ENCODE measurements around the gene MLC1. TPM values are rescaled to one million over a fixed set of nuclear protein-coding genes. Genes with fewer than 3 reads are reported as not detected.

MLC1 gene
- total and polyA plus RNA-seq, 9 donors, result 0.11 to 1.1 (median 0.35) TPM; not detected in 2

- Histone ChIP-seq H3K4me3 (no peak overlapping the region), H3K4me1 (ENCODE audit: insufficient read depth) (peaks cover 3% of the 10 kb centered on the region), H3K27ac (no peak overlapping the region), H3K27me3 (no peaks in the 10 kb centered on the region), H3K36me3 (no peaks in the 10 kb centered on the region), H3K9me3 (no peaks in the 10 kb centered on the region)
- no peak for DNase-seq
- intact Hi-C loops (cut with DNase I), result no loop called here
- 43 to 51% (median 50%) methylated on average over 9 of the region's 9 CpGs for WGBS, 3 donors
- TF ChIP-seq EP300 (IDR thresholded peaks at IDR 0.05) (no peak), POLR2A (IDR thresholded peaks at IDR 0.05) (no peak), CTCF (IDR thresholded peaks at IDR 0.05) (no peak)
Observed at GRCh38 chr22:50105208-50106100, 20.2 kb upstream of the MLC1 start.

DNA sequence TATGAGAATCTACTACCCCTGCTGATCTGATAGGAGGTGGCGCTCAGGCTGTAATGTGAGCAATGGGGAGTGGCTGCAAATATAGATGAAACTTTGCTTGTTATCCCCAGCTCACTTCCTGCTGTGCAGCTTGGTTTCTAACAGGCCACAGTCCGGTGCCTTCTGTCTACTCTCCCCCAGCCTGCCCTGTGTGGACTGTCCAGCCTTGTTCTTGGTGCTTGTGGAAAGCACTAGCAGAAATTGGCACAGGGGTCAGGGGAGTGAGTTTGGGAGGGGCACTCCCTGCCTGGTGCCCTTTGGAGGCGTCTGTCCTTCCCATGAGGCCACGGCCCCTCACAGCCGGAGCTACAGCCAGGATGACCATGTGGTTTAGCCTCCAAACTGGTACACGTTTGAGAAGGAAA is 18.9 kb upstream of the MLC1 start:
- H3K9me3 ChIP-seq, result no peaks in the 10 kb centered on the region
- WGBS, 3 donors, result 82 to 85% (median 82%) methylated on average over 6 of the region's 6 CpGs
- intact Hi-C loops (cut with DNase I), result no loop called here
- no peak overlapping the region for H3K4me3 ChIP-seq
- H3K27me3 ChIP-seq, result no peaks in the 10 kb centered on the region
- DNase-seq, result no peak
- no peaks in the 10 kb centered on the region for H3K36me3 ChIP-seq
- peaks cover 3% of the 10 kb centered on the region for H3K4me1 ChIP-seq (ENCODE audit: insufficient read depth)
- no peak overlapping the region for H3K27ac ChIP-seq
- no peak for TF ChIP-seq EP300 (IDR thresholded peaks at IDR 0.05)
- TF ChIP-seq POLR2A (IDR thresholded peaks at IDR 0.05), result no peak
- no peak for TF ChIP-seq CTCF (IDR thresholded peaks at IDR 0.05)

DNA sequence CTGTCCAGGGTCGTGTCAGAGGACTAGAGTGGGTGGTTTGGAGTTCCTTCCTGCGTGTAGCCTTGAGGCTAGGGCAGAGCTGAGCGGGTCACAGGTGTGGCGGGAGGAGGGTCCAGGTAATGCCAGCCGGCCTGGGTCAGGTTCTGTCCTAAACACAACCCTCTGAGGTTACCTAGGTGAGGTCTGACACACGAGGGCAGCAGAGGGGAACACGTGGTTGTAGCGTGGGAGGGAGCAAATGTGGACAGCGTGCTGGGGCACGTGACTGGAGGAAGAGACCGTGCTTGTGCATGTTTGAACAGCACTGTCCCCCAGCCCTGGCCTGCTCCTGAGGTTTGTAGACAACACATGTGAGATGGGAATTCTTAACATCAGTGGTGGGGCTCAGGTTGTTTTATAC is 17.7 kb upstream of the MLC1 start:
- Histone ChIP-seq H3K27ac (no peak overlapping the region), H3K27me3 (no peaks in the 10 kb centered on the region), H3K4me1 (ENCODE audit: insufficient read depth) (peaks cover 3% of the 10 kb centered on the region), H3K36me3 (no peaks in the 10 kb centered on the region), H3K9me3 (no peaks in the 10 kb centered on the region), H3K4me3 (no peak overlapping the region)
- TF ChIP-seq CTCF (IDR thresholded peaks at IDR 0.05), result no peak
- no peak for TF ChIP-seq POLR2A (IDR thresholded peaks at IDR 0.05)
- TF ChIP-seq EP300 (IDR thresholded peaks at IDR 0.05), result no peak
- DNase-seq, result no peak
- intact Hi-C loops (cut with DNase I), result no loop called here
- 40 to 47% (median 41%) methylated on average over 11 of the region's 11 CpGs for WGBS, 3 donors

- no peak for DNase-seq
- H3K36me3 ChIP-seq, result no peaks in the 10 kb centered on the region
- no peak for TF ChIP-seq CTCF (IDR thresholded peaks at IDR 0.05)
- no peak for TF ChIP-seq POLR2A (IDR thresholded peaks at IDR 0.05)
- TF ChIP-seq EP300 (IDR thresholded peaks at IDR 0.05), result no peak
- H3K27ac ChIP-seq, result no peak overlapping the region
- no peaks in the 10 kb centered on the region for H3K9me3 ChIP-seq
- intact Hi-C loops (cut with DNase I), result no loop called here
- peaks cover 3% of the 10 kb centered on the region for H3K4me1 ChIP-seq (ENCODE audit: insufficient read depth)
- no peak overlapping the region for H3K4me3 ChIP-seq
- no peaks in the 10 kb centered on the region for H3K27me3 ChIP-seq
- WGBS, 3 donors, result 82 to 86% (median 86%) methylated on average over 10 of the region's 10 CpGs
Observed at GRCh38 chr22:50101870-50102565, 16.8 kb upstream of the MLC1 start.
